HG03565 (cell line): ENCODE data around the gene EHMT1.
A peak's percentile ranks its signal among the peaks of the same experiment; 100 is the strongest.

Source experiments
- ATAC-seq: cut with Tn5 transposase; IDR thresholded peaks from one replicate; pipeline ENCODE4 v1.9.1; 2021; ENCODE audit warnings: mild to moderate bottlenecking, moderate library complexity; ENCODE audit not compliant: unreplicated experiment

Gene EHMT1

GRCh38 chr9:137618105-137619067 is at the start of gene EHMT1:
Gene EHMT1, plus strand, starts transcription at chr9:137619005. Its CDS starts 24 bp downstream, at chr9:137619029.
- ATAC-seq, result peak; percentile 60

GRCh38 chr9:137569609-137570203 is 49.1 kb upstream of the EHMT1 start:
- ATAC-seq, result no peak

- no peak for ATAC-seq
Observed at GRCh38 chr9:137570566-137570965, 48.2 kb upstream of the EHMT1 start.

GRCh38 chr9:137574192-137574591 is 44.6 kb upstream of the EHMT1 start:
- no peak for ATAC-seq

GRCh38 chr9:137575364-137575715 is 43.5 kb upstream of the EHMT1 start:
- ATAC-seq, result no peak

GRCh38 chr9:137575716-137576411 is 42.9 kb upstream of the EHMT1 start:
- ATAC-seq, result no peak

GRCh38 chr9:137578518-137579258 is 40.1 kb upstream of the EHMT1 start, which contains the start of gene DPH7:
Gene DPH7, minus strand, starts transcription at chr9:137578925. Its CDS starts 148 bp downstream, at chr9:137578777.
- peak; percentile 66 for ATAC-seq

GRCh38 chr9:137579259-137579604 is 39.6 kb upstream of the EHMT1 start:
- no peak for ATAC-seq

- ATAC-seq, result no peak
Observed at GRCh38 chr9:137580209-137580953, 38.4 kb upstream of the EHMT1 start.

- ATAC-seq, result no peak
Observed at GRCh38 chr9:137580954-137581322, 37.9 kb upstream of the EHMT1 start.

GRCh38 chr9:137581361-137582285 is 37.2 kb upstream of the EHMT1 start:
- no peak for ATAC-seq

GRCh38 chr9:137582286-137582860 is 36.4 kb upstream of the EHMT1 start:
- no peak for ATAC-seq

- ATAC-seq, result no peak
Observed at GRCh38 chr9:137583347-137583746, 35.5 kb upstream of the EHMT1 start.

GRCh38 chr9:137583957-137584356 is 34.8 kb upstream of the EHMT1 start:
- no peak for ATAC-seq

- ATAC-seq, result no peak
Observed at GRCh38 chr9:137586854-137587253, 32.0 kb upstream of the EHMT1 start.

GRCh38 chr9:137588311-137588710 is 30.5 kb upstream of the EHMT1 start:
- ATAC-seq, result no peak

GRCh38 chr9:137588891-137589290 is 29.9 kb upstream of the EHMT1 start:
- no peak for ATAC-seq

GRCh38 chr9:137589441-137590122 is 29.2 kb upstream of the EHMT1 start:
- ATAC-seq, result peak; percentile 12
